Activated T-helper 1 cell treated with Interleukin-2 at 50 U/mL for 16 hours (primary cell): ENCODE results near the gene SCIMP.
"Not testable (repeated sequence)": the region's sequence is repeated elsewhere in the genome, so short reads cannot be mapped to it uniquely, and the experiment has no call there.

ENCODE experiments used
- DNase-seq: peaks from one replicate; pipeline ENCODE4 v3.0.0-alpha.2; 2020; ENCODE audit warnings: low read depth

SCIMP gene

DNA sequence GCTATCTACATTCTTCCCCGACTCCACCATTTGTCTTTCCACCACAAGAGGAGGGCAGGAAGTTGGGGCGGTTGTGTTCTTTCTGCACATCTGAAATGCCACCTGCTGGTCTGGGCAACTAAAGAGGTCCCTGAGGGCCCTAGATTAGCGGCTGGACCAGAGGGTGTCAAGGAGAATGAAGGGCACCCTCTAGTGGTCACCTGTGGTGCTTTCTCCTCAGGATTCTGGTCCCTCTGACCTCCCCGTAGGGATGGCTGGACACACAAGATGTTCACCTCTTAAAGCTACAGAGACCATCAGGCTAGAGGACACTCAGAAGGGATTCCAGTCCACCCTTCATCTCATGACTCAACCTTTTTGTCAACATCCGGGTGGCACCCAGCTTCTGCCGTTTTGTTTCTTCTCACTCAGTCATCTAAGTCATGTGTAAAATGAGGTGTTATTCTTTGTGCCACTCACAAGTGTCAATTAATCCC, 2.9 kb upstream of the SCIMP start:
- DNase-seq, result no peak

DNA sequence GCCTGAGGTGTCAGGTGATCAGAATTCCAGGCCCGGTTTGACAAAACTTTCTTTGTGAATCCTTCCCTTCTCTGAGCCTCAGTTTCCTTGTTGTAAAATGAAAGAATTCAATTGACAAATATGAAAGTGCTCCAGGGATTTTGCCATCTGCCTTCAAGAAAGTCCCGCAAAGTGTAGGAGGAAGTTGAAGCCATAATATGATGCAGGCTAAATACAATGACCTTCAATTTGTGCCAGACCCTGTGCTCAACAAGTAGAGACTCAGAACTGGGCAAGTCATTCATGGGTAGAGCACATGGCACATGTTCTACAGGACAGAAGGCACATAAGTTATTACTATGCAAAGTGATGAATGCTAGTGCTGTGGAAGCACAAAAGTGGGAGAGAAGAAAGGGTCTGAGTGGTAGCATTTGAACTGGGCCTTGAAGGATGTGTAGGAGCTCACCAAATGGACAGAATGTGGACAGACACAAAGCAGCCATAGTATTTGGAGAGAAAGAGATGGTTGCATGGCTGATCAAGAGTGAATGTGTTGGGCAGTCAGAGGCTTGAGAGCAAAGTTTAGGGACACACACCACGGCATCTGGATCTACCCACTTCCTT, 2.4 kb upstream of the SCIMP start:
- no peak for DNase-seq

GRCh38 chr17:5233492-5233891, 1.2 kb downstream of the SCIMP start:
- DNase-seq, result not testable (repeated sequence)

DNA sequence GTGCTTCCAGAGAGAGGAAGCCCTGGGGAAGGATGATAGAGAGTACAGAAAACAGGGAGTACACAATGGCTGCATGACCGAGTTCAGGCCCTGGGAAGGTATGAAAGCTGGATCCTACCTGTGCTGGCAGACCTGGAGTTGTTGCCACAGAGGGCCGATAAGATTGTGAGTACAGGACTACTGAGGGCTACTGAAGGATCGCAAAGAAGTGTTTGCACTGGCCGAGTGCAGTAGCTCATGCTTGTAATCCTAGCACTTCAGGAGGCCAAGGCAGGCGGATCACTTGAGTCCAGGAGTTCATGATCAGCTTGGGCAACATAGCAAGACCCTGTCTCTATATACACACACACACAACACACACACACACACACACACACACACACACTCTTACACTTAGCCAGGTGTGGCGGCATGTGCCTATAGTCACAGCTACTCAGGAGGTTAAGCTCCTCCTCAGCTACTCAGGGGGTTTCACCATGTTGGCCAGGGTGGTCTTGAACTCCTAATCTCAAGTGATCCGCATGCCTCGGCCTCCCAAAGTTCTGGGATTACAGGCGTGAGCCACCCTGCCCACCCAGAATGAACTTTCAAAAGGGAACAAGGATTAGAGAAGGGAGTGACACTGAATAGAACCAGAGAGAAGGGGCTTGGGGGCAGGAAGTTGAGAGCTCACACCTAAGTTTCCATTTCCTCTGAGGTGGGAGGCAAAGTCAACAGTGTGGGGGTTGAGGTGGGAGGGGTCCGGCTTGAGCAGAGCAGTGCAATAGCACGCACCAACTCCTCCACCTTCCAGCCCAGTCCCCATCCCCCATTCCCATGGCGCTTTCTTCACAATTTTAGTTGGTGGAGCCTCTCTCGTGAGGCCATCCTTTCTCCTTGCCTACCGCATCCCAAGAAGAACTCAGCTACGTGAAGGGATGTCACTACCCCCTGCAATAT, 7.5 kb downstream of the SCIMP start:
- no peak for DNase-seq

- DNase-seq, result no peak
Measured at GRCh38 chr17:5225668-5226457, 8.8 kb downstream of the SCIMP start.

- not testable (repeated sequence) for DNase-seq
Measured at GRCh38 chr17:5221912-5222311, 12.7 kb downstream of the SCIMP start.

DNA sequence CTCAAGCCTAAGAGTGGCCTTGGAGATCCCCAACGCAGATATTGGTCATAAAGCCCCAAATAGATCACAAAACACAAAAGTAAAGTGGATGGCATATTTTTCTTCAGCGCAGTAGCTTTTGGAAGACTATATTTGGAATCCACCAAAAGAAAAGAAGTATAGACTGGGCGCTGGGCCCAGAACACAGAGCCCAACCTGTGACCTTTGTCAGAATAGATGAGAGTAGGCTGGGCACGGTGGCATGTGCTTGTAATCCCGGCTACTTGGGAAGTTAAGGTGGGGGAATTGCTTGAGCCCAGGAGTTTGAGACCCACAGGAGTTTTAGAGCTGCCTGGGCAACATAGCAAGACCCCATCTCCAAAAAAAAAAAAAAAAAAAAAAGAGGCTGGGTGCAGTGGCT, 14.6 kb downstream of the SCIMP start:
- DNase-seq, result no peak

GRCh38 chr17:5219536-5219935, 15.1 kb downstream of the SCIMP start:
- no peak for DNase-seq

DNA sequence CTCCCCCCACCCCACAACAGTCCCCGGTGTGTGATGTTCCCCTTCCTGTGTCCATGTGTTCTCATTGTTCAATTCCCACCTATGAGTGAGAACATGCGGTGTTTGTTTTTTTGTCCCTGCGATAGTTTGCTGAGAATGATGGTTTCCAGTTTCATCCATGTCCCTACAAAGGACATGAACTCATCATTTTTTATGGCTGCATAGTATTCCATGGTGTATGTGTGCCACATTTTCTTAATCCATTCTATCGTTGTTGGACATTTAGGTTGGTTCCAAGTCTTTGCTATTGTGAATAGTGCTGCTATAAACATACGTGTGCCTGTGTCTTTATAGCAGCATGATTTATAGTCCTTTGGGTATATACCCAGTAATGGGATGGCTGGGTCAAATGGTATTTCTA, 17.1 kb downstream of the SCIMP start:
- DNase-seq, result not testable (repeated sequence)

GRCh38 chr17:5211458-5211857, 23.2 kb downstream of the SCIMP start:
- no peak for DNase-seq

GRCh38 chr17:5210614-5211252, 23.9 kb downstream of the SCIMP start:
- DNase-seq, result no peak

GRCh38 chr17:5210091-5210490, 24.6 kb downstream of the SCIMP start:
- no peak for DNase-seq

DNA sequence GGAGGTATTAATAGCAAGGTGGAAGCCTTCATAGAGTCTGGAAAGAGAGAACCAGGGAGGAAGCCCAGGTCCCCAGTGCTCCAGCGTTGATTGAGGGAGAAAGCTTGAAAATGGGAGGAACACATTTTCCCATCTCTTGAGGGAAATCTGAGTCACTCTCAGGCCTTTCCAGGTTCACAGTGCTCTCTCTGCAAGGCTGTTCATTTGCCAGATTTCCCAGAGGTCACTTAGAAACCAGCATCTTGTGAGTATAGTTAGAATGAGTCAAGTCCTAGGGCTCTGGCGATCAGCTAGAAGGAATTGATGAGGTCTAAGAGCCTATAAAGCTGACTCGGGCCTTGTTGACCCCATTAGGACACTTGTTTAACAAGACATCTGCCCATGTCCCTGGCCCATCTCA, 25.3 kb downstream of the SCIMP start:
- no peak for DNase-seq

- DNase-seq, result no peak
Measured at GRCh38 chr17:5203908-5204294, 30.8 kb downstream of the SCIMP start.

GRCh38 chr17:5203178-5203907, 31.3 kb downstream of the SCIMP start:
- DNase-seq, result no peak

DNA sequence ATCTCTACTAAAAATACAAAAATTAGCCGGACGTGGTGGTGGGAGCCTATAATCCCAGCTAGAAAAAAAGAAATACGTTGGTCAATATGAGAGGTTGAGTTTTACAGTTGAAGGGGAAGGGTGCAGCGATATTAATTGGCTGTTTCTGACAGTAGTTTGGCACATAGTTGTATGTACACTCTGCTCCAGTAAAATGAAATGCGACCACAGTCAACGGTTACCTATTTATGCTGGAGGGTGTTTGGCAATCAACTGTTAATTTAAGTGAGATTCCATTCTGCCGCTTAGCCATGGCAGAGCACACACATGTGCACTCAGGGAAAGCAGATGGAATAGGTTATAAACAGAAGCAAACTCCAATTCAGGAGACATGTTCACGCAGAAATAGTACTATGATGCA, 33.6 kb downstream of the SCIMP start:
- DNase-seq, result no peak

GRCh38 chr17:5200360-5200759, 34.3 kb downstream of the SCIMP start:
- DNase-seq, result no peak

DNA sequence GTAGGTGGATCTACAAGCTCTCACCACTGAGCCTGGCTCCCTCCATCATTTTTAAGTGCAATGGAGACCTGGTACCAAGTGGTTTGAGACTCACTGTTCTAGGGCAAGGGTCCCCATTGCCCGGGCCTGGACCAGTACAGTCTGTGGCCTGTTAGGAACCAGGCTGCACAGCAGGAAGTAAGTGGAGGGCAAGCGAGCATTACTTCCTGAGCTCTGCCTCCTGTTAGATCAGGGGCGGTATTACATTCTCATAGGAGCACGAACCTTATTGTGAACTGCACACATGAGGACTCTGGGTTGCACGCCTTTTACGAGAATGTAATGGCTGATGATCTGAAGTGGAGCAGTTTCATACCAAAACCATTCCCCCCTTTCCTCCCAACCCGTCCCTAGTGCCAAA, 36.2 kb downstream of the SCIMP start:
- no peak for DNase-seq

- DNase-seq, result no peak
Measured at GRCh38 chr17:5194346-5194745, 40.3 kb downstream of the SCIMP start.

- peak; percentile 96 for DNase-seq
Measured at GRCh38 chr17:5191541-5192417, 42.9 kb downstream of the SCIMP start, which contains the start of gene ZNF594. TSS of gene ZNF594 (minus strand) at chr17:5191868. CDS start at chr17:5184256, 7,612 bp downstream.
